Measurements from ENCODE around the gene JARID2. TPM values are rescaled to one million over a fixed set of nuclear protein-coding genes. Genes with fewer than 3 reads are reported as not detected.

Gene JARID2
- total and polyA plus RNA-seq, 10 of the 15 experiments (the other 5 are each of a cell fraction or from before 2014, with no cell fraction given), result 4.2 to 21.6 (median 11.7) TPM

DNA sequence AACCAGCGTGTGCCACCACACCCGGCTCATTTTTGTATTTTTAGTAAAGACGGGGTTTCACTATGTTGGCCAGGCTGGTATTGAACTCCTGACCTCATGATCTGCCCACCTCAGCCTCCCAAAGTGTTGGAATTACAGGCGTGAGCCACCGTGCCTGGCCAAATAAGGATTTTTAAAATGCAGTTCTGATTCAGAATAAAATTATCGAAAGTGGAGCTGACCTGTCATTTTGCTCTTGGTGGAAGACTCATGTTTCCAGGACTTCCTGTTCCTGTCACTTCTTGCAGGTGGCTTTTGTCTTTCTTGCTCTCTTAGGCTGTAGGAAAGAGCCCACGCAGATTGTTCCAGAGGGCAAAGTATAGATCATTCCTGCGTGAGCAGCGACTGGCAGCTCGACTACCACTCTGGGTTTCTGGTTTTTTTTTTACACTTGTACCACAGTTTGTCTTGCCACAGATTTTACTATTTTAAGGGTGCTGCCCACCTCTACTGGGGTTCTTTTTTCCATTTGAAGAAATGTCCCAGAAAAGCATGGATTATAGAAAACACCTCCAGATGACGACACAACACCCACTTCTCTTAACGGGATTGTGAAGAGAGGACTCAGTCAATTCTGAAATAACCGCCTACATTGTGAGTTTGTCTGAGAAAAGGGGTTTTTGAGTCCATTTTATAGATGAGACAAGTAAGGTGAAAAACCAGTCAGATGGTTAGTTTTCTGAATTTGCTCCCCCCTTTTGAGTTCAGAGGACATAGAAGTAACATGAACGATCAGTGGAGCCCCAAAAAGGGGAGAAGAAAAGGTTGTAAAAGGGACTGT, 7.5 kb downstream of the JARID2 start:
- Histone ChIP-seq H2AFZ (ENCODE audit: control insufficient read depth, low read depth, low read length) (no peak overlapping the region; the same call in 1 of the 2 replicates), H3K4me3 (peak overlapping the region; percentile 42; the same call in 1 of the 2 replicates), H3K27ac (ENCODE audit: control insufficient read depth, insufficient read depth) (peak overlapping the region; percentile 92), H3K27me3 (replicated peaks in 1 of 2; ENCODE audit: control insufficient read depth in 2 of 2, insufficient read depth in 2 of 2, low read length in 1 of 2) (no peaks in the 10 kb centered on the region), H3K79me2 (ENCODE audit: control insufficient read depth, insufficient read depth, low read length) (peaks cover 97% of the 10 kb centered on the region), H3K4me2 (ENCODE audit: control insufficient read depth, insufficient read depth) (peak overlapping the region; percentile 94), H3K9me3 (replicated peaks; ENCODE audit: control insufficient read depth, insufficient read depth, low read length) (no peaks in the 10 kb centered on the region), H4K20me1 (ENCODE audit: control insufficient read depth, insufficient read depth) (peaks cover 3% of the 10 kb centered on the region; the same call in 1 of the 2 replicates), H3K4me1 (ENCODE audit: control insufficient read depth, insufficient read depth, low read length) (peaks cover 69% of the 10 kb centered on the region), H3K36me3 (ENCODE audit: control insufficient read depth in 2 of 2, insufficient read depth in 2 of 2, low read length in 1 of 2) (no peaks in the 10 kb centered on the region; a peak in 1 of 4 replicates), H3K9ac (ENCODE audit: control insufficient read depth, insufficient read depth, low read length) (peak overlapping the region; percentile 64)
- DNase-seq (ENCODE audit: low read depth, low spot score) (no peak), FAIRE-seq (no peak), ATAC-seq (peak; percentile 10)
- ChIA-PET RAD21 (ENCODE audit: unreplicated experiment) (interaction anchor here (0.6 to 6.4 kb wide), 29 partner anchors 13 to 539 kb away, joined by 3 to 66 read pairs (median 6); no protein-coding TSS in a partner anchor), SMC1A (ENCODE audit: uncharacterized antibody, unreplicated experiment) (interaction anchor here (0.6 to 8.0 kb wide), 33 partner anchors 10 to 371 kb away, joined by 3 to 95 read pairs (median 5); no protein-coding TSS in a partner anchor), POLR2A (interaction anchor here (0.7 to 2.4 kb wide), 11 partner anchors 11 to 180 kb away, joined by 3 to 8 read pairs (median 4); no protein-coding TSS in a partner anchor), CTCF (interaction anchor here (0.6 to 7.3 kb wide), 20 partner anchors 12 to 524 kb away, joined by 3 to 75 read pairs (median 6); no protein-coding TSS in a partner anchor)
- intact Hi-C loops (cut with micrococcal nuclease; ENCODE audit: unreplicated experiment), result loop anchor here (2.0 to 10.0 kb wide), 5 partner anchors 47 to 1129 kb away; no protein-coding TSS in a partner anchor
- in situ Hi-C loops (cut with MboI), result loop anchor here (5.0 kb wide), 1 partner anchor 134 kb away; no protein-coding TSS in a partner anchor
- no TSS peak for BruUV-seq (replicated peaks)
- 7% methylated on average over 14 of the region's 14 CpGs for WGBS (ENCODE audit: insufficient coverage, insufficient replicate concordance, low lambda C conversion rate, missing lambda C conversion rate)
- 0 out of 4 replicates have a peak, but pooled peaks of 1 of the 2 experiments have one; percentile 10 for TF ChIP-seq EP300 (IDR thresholded peaks at IDR 0.05; ENCODE audit: borderline replicate concordance in 1 of 2, control insufficient read depth in 1 of 2, low read depth in 2 of 2, low read length in 2 of 2)
- TF ChIP-seq WRNIP1 (IDR thresholded peaks at IDR 0.05; ENCODE audit: borderline replicate concordance, low read depth, low read length), result no peak
- TF ChIP-seq NFIC (IDR thresholded peaks at IDR 0.05; ENCODE audit: low read depth, low read length), result peak; percentile 45
- peak; percentile 86 for TF ChIP-seq ZNF217 (IDR thresholded peaks at IDR 0.05)
- no peak for TF ChIP-seq BACH1 (IDR thresholded peaks at IDR 0.05; ENCODE audit: borderline replicate concordance)
- 0 out of 2 replicates have a peak, but pooled peaks have one; percentile 25 for TF ChIP-seq HDGF (IDR thresholded peaks at IDR 0.05)
- peak; percentile 59; the same call in 1 of the 2 replicates for TF ChIP-seq PML (IDR thresholded peaks at IDR 0.05; ENCODE audit: low read length)
- 0 out of 2 replicates have a peak, but pooled peaks have one; percentile 5 for TF ChIP-seq IKZF1 (conservative IDR thresholded peaks at IDR 0.05)
- TF ChIP-seq, protein P1, sequence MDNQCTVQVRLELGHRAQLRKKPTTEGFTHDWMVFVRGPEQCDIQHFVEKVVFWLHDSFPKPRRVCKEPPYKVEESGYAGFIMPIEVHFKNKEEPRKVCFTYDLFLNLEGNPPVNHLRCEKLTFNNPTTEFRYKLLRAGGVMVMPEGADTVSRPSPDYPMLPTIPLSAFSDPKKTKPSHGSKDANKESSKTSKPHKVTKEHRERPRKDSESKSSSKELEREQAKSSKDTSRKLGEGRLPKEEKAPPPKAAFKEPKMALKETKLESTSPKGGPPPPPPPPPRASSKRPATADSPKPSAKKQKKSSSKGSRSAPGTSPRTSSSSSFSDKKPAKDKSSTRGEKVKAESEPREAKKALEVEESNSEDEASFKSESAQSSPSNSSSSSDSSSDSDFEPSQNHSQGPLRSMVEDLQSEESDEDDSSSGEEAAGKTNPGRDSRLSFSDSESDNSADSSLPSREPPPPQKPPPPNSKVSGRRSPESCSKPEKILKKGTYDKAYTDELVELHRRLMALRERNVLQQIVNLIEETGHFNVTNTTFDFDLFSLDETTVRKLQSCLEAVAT (IDR thresholded peaks at IDR 0.05), result 0 out of 2 replicates have a peak, but pooled peaks have one; percentile 47
- TF ChIP-seq, protein P2, sequence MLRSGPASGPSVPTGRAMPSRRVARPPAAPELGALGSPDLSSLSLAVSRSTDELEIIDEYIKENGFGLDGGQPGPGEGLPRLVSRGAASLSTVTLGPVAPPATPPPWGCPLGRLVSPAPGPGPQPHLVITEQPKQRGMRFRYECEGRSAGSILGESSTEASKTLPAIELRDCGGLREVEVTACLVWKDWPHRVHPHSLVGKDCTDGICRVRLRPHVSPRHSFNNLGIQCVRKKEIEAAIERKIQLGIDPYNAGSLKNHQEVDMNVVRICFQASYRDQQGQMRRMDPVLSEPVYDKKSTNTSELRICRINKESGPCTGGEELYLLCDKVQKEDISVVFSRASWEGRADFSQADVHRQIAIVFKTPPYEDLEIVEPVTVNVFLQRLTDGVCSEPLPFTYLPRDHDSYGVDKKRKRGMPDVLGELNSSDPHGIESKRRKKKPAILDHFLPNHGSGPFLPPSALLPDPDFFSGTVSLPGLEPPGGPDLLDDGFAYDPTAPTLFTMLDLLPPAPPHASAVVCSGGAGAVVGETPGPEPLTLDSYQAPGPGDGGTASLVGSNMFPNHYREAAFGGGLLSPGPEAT (IDR thresholded peaks at IDR 0.05; ENCODE audit: low read depth), result peak; percentile 20; the same call in 1 of the 2 replicates
- TF ChIP-seq NR2F1 (conservative IDR thresholded peaks at IDR 0.05), result 0 out of 2 replicates have a peak, but pooled peaks have one; percentile 30
- TF ChIP-seq, protein P3, sequence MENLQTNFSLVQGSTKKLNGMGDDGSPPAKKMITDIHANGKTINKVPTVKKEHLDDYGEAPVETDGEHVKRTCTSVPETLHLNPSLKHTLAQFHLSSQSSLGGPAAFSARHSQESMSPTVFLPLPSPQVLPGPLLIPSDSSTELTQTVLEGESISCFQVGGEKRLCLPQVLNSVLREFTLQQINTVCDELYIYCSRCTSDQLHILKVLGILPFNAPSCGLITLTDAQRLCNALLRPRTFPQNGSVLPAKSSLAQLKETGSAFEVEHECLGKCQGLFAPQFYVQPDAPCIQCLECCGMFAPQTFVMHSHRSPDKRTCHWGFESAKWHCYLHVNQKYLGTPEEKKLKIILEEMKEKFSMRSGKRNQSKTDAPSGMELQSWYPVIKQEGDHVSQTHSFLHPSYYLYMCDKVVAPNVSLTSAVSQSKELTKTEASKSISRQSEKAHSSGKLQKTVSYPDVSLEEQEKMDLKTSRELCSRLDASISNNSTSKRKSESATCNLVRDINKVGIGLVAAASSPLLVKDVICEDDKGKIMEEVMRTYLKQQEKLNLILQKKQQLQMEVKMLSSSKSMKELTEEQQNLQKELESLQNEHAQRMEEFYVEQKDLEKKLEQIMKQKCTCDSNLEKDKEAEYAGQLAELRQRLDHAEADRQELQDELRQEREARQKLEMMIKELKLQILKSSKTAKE (IDR thresholded peaks at IDR 0.05; ENCODE audit: low read depth, poor library complexity, severe bottlenecking), result no peak
- no peak for TF ChIP-seq SP1 (IDR thresholded peaks at IDR 0.05; ENCODE audit: low read depth, low read length)
- TF ChIP-seq ETV6 (conservative IDR thresholded peaks at IDR 0.05 in 1 of 2, IDR thresholded peaks at IDR 0.05 in 1 of 2; ENCODE audit: borderline replicate concordance in 1 of 2, low read depth in 1 of 2), result peak in 1 of 2 experiments; percentile 60; a peak in 1 of 4 replicates
